SK-N-SH (cell line): ENCODE measurements around the gene SLC26A11. TPM values are rescaled to one million over a fixed set of nuclear protein-coding genes. Genes with fewer than 3 reads are reported as not detected.
"Not testable (repeated sequence)": the region's sequence is repeated elsewhere in the genome, so short reads cannot be mapped to it uniquely, and the experiment has no call there.

Source experiments
- CTCF ChIA-PET: fragments of 300-600, 350-600 bp; formaldehyde crosslinking; extraction: SDS; loops from one replicate; lab custom pipeline; 2021; lab: Yijun Ruan, JAX
- POLR2A ChIA-PET: fragments of 350-600 bp; sonication (Branson Sonifier 250); formaldehyde crosslinking; extraction: SDS; loops from one replicate; lab custom pipeline; 2020; ENCODE audit warnings: antibody characterized with exemption, inconsistent platforms; lab: Yijun Ruan, JAX
- DNase-seq: peaks from one replicate; pipeline ENCODE4 v3.0.0; 2012
- H2AFZ ChIP-seq: fragments of 200-600 bp; sonication (generic); 2 replicates; pipeline ENCODE4 v1.8.1; 2016; ENCODE audit warnings: antibody characterized with exemption, mild to moderate bottlenecking, low read depth
- H3F3A ChIP-seq: fragments of 200-600 bp; sonication (generic); replicated peaks from 2 replicates; pipeline ENCODE3; 2016; ENCODE audit warnings: antibody characterized with exemption, mild to moderate bottlenecking; ENCODE audit not compliant: insufficient read depth
- H3K27ac ChIP-seq, 2 experiments: fragments of 200-500 bp in 1 of 2; fragments of 200-600 bp in 1 of 2; sonication (Bioruptor generic) in 1 of 2; sonication (generic), shearing (Covaris generic) in 1 of 2; 2 replicates each; pipeline versions ENCODE4 v1.5.1 to v1.6.1; 2014 to 2016; ENCODE audit warnings: low read depth in 2 of 2, inconsistent platforms in 1 of 2, low read length in 1 of 2, mild to moderate bottlenecking in 1 of 2, mixed read lengths in 1 of 2
- H3K27me3 ChIP-seq: fragments of 200-600 bp; sonication (generic), shearing (Covaris generic); 2 replicates; pipeline ENCODE4 v1.6.1; 2016; ENCODE audit warnings: mixed run types; ENCODE audit not compliant: insufficient read depth
- H3K36me3 ChIP-seq, 2 experiments: fragments of 200-500 bp in 1 of 2; fragments of 200-600 bp in 1 of 2; sonication (Bioruptor generic) in 1 of 2; sonication (generic) in 1 of 2; replicated peaks in 1 of 2; 2 replicates each; pipeline versions ENCODE3 to v1.5.1; 2014 to 2016; ENCODE audit warnings: low read length in 1 of 2, mild to moderate bottlenecking in 1 of 2; ENCODE audit not compliant: insufficient read depth in 2 of 2, control insufficient read depth in 1 of 2
- H3K4me1 ChIP-seq, 2 experiments: fragments of 200-500 bp in 1 of 2; fragments of 200-600 bp in 1 of 2; sonication (Bioruptor generic) in 1 of 2; sonication (generic), shearing (Covaris generic) in 1 of 2; 2 replicates each; pipeline versions ENCODE4 v1.5.1 to v1.6.1; 2014 to 2016; ENCODE audit warnings: low read depth in 1 of 2, low read length in 1 of 2, mixed run types in 1 of 2; ENCODE audit not compliant: insufficient read depth in 2 of 2, control insufficient read depth in 1 of 2
- H3K4me2 ChIP-seq: fragments of 200-600 bp; sonication (generic), shearing (Covaris generic); 2 replicates; pipeline ENCODE4 v1.6.1; 2017; ENCODE audit warnings: mixed run types
- H3K4me3 ChIP-seq, 2 experiments: fragments of 200-500 bp in 1 of 2; fragments of 200-600 bp in 1 of 2; sonication (Bioruptor generic) in 1 of 2; sonication (generic), shearing (Covaris generic) in 1 of 2; 2 replicates each; pipeline versions ENCODE4 v1.5.1 to v1.8.1; 2014 to 2016; ENCODE audit warnings: low read depth in 2 of 2, inconsistent platforms in 1 of 2, low read length in 1 of 2, mild to moderate bottlenecking in 1 of 2, mixed read lengths in 1 of 2, moderate library complexity in 1 of 2
- H3K79me2 ChIP-seq: fragments of 200-600 bp; sonication (generic); 2 replicates; pipeline ENCODE4 v1.8.1; 2017; ENCODE audit warnings: mild to moderate bottlenecking; ENCODE audit not compliant: insufficient read depth
- H3K9ac ChIP-seq: fragments of 200-600 bp; sonication (generic); 2 replicates; pipeline ENCODE4 v1.6.1; 2017; ENCODE audit warnings: mixed run types
- H3K9me2 ChIP-seq: fragments of 200-600 bp; sonication (generic); 2 replicates; pipeline ENCODE4 v1.6.1; 2017; ENCODE audit warnings: mixed run types
- H3K9me3 ChIP-seq: fragments of 200-600 bp; sonication (generic); 2 replicates; pipeline ENCODE4 v1.6.1; 2017; ENCODE audit warnings: mixed run types, mild to moderate bottlenecking, moderate library complexity
- H4K20me1 ChIP-seq: fragments of 200-600 bp; sonication (generic); 2 replicates; pipeline ENCODE4 v1.6.1; 2017; ENCODE audit warnings: mild to moderate bottlenecking, mixed run types; ENCODE audit not compliant: insufficient read depth
- CHD2 ChIP-seq: fragments of 150-350 bp; IDR thresholded peaks from 2 replicates; pipeline ENCODE4 v1.6.1; 2018; ENCODE audit warnings: low read length; ENCODE audit not compliant: partially characterized antibody
- CTCF ChIP-seq: fragments of 200-600 bp; sonication (generic); IDR thresholded peaks from 2 replicates; pipeline ENCODE4 v1.6.1; 2017; ENCODE audit warnings: antibody characterized with exemption, mild to moderate bottlenecking, moderate library complexity
- ELF1 ChIP-seq: IDR thresholded peaks from 2 replicates; pipeline ENCODE4 v1.4.0; 2012
- EP300 ChIP-seq, 2 experiments: IDR thresholded peaks; 2 replicates each; pipeline versions ENCODE4 v1.4.0 to v1.6.1; 2012; ENCODE audit warnings: borderline replicate concordance in 1 of 2, low read depth in 1 of 2, low read length in 1 of 2
- EZH2phosphoT487 ChIP-seq: fragments of 200-600 bp; sonication (generic); IDR thresholded peaks from 2 replicates; pipeline ENCODE4 v1.6.1; 2017; ENCODE audit warnings: low read depth, mixed run types, mild to moderate bottlenecking, antibody characterized with exemption, moderate library complexity, borderline replicate concordance
- FOSL2 ChIP-seq: IDR thresholded peaks from 2 replicates; pipeline ENCODE4 v1.4.0; 2012; ENCODE audit warnings: low read depth, mild to moderate bottlenecking, moderate library complexity, borderline replicate concordance
- FOXJ3 ChIP-seq: sonication (generic); formaldehyde crosslinking; IDR thresholded peaks from 2 replicates; pipeline ENCODE4 v1.5.1; 2020; ENCODE audit warnings: mild to moderate bottlenecking, missing genetic modification reagents
- FOXM1 ChIP-seq: IDR thresholded peaks from 2 replicates; pipeline ENCODE4 v1.4.0; 2012; ENCODE audit warnings: low read depth, mild to moderate bottlenecking
- GABPA ChIP-seq: IDR thresholded peaks from 2 replicates; pipeline ENCODE4 v1.4.0; 2012; ENCODE audit warnings: low read depth, mild to moderate bottlenecking
- IRF3 ChIP-seq: fragments of 150-350 bp; IDR thresholded peaks from 2 replicates; pipeline ENCODE4 v1.6.1; 2016; ENCODE audit warnings: mild to moderate bottlenecking, low read depth, low read length
- MEF2A ChIP-seq: IDR thresholded peaks from 2 replicates; pipeline ENCODE4 v1.4.0; 2012; ENCODE audit warnings: low read depth, borderline replicate concordance
- MXI1 ChIP-seq: IDR thresholded peaks from 2 replicates; pipeline ENCODE4 v1.6.1; 2012; ENCODE audit warnings: mild to moderate bottlenecking, low read depth, low read length, improper control_type of control experiment
- PBX3 ChIP-seq: IDR thresholded peaks from 2 replicates; pipeline ENCODE4; 2012
- POLR2AphosphoS5 ChIP-seq: IDR thresholded peaks from 2 replicates; pipeline ENCODE4 v1.6.1; 2012; ENCODE audit warnings: low read depth, low read length
- RAD21 ChIP-seq: IDR thresholded peaks from 2 replicates; pipeline ENCODE4 v1.6.1; 2012; ENCODE audit warnings: mild to moderate bottlenecking, low read length
- REST ChIP-seq: IDR thresholded peaks from 2 replicates; pipeline ENCODE4 v1.6.1; 2012; ENCODE audit warnings: mild to moderate bottlenecking, low read depth, low read length, moderate library complexity
- SIN3A ChIP-seq: IDR thresholded peaks from 2 replicates; pipeline ENCODE4 v1.6.1; 2012; ENCODE audit warnings: low read depth, mild to moderate bottlenecking, low read length, moderate library complexity, borderline replicate concordance
- WGBS: methylation state at CpG from one replicate; pipeline ENCODE4 v1.1.6; 2017; ENCODE audit warnings: low lambda C conversion rate; 5-methylcytosine and 5-hydroxymethylcytosine counted together
- polyA plus RNA-seq, 3 experiments: library from polyadenylated mRNA; depleted of rRNA; stranded (reverse); fragments of >200 nt; gene quantifications; 2 replicates each; pipeline ENCODE4 v1.2.3, GENCODE V29; 2012

The SLC26A11 gene
- polyA plus RNA-seq, 1 of the 3 experiments (the other 2 are of a cell fraction): 35.9 TPM

GRCh38 chr17:80258296-80258695 is 38.1 kb downstream of the SLC26A11 start:
- H3K9ac ChIP-seq, H3K27me3 ChIP-seq, CTCF ChIA-PET, H4K20me1 ChIP-seq, H3K4me2 ChIP-seq, H3K9me2 ChIP-seq, H3K4me3 ChIP-seq, H3K36me3 ChIP-seq, H3K9me3 ChIP-seq, POLR2A ChIA-PET, DNase-seq, H3K27ac ChIP-seq, H2AFZ ChIP-seq: not testable (repeated sequence)
- 98% methylated on average over 2 of the region's 2 CpGs for WGBS
- peaks cover 50% of the 10 kb centered on the region for H3F3A ChIP-seq
- peaks cover 22% of the 10 kb centered on the region for H3K79me2 ChIP-seq
- peaks cover 17 to 43% of the 10 kb centered on the region in 2 experiments; a peak in 3 of 4 replicates for H3K4me1 ChIP-seq

GRCh38 chr17:80259457-80260068 is 39.3 kb downstream of the SLC26A11 start:
- Histone ChIP-seq H3K9me2 (no peaks in the 10 kb centered on the region), H3K27me3 (no peaks in the 10 kb centered on the region), H2AFZ (peak overlapping the region; percentile 17; the same call in 1 of the 2 replicates), H3K4me1 (peaks cover 24 to 44% of the 10 kb centered on the region in 2 experiments; a peak in 3 of 4 replicates), H3K36me3 (peaks cover 0 to 10% of the 10 kb centered on the region in 2 experiments), H3K9me3 (no peaks in the 10 kb centered on the region), H3K27ac (peak overlapping the region; percentile 71 to 79), H3F3A (peaks cover 41% of the 10 kb centered on the region), H3K79me2 (peaks cover 32% of the 10 kb centered on the region), H3K4me2 (peak overlapping the region; percentile 76), H4K20me1 (no peaks in the 10 kb centered on the region), H3K4me3 (peak overlapping the region; percentile 54 to 60), H3K9ac (peak overlapping the region; percentile 64)
- CTCF ChIA-PET: interaction anchor here (0.5 to 1.0 kb wide), 2 partner anchors 158 to 177 kb away, joined by 3 to 4 read pairs; partner anchors contain the start of gene GAA
- POLR2A ChIA-PET: no interaction called here
- TF ChIP-seq CHD2 (no peak), REST (no peak), SIN3A (no peak), GABPA (no peak), EP300 (IDR thresholded peaks at IDR 0.05; ENCODE audit: borderline replicate concordance in 1 of 2, low read depth in 1 of 2, low read length in 1 of 2) (no peak), IRF3 (no peak), EZH2phosphoT487 (no peak), FOSL2 (no peak), POLR2AphosphoS5 (no peak), FOXJ3 (CRISPR knock-in tag) (no peak), PBX3 (no peak), ELF1 (no peak), CTCF (no peak), RAD21 (no peak), FOXM1 (no peak), MEF2A (no peak), MXI1 (no peak)
- WGBS: 73% methylated on average over 18 of the region's 18 CpGs
- no peak for DNase-seq
